Measurements from ENCODE around the gene CHCHD6. TPM values are rescaled to one million over a fixed set of nuclear protein-coding genes. Genes with fewer than 3 reads are reported as not detected.

The CHCHD6 gene
- total RNA-seq, 2 donors from 2014 or later: 9.3 to 13.2 TPM

GRCh38 chr3:126679831-126680666 is 24.0 kb upstream of the CHCHD6 start:
- Histone ChIP-seq H3K9me3 (no peaks in the 10 kb centered on the region), H3K27ac (no peak overlapping the region), H3K36me3 (no peaks in the 10 kb centered on the region), H3K27me3 (no peaks in the 10 kb centered on the region), H3K4me3 (no peak overlapping the region), H3K4me1 (no peaks in the 10 kb centered on the region), H3K9ac (ENCODE audit: low read depth in 2 of 2, low read length in 2 of 2) (no peak overlapping the region)
- no peak for DNase-seq
- intact Hi-C loops (cut with DNase I): loop anchor here (5.0 to 10.0 kb wide), 4 partner anchors 295 to 865 kb away; no protein-coding TSS in a partner anchor
- TF ChIP-seq CTCF (IDR thresholded peaks at IDR 0.05): no peak

- H3K9me3 ChIP-seq: no peaks in the 10 kb centered on the region
- intact Hi-C loops (cut with DNase I): loop anchor here (5.0 to 10.0 kb wide), 2 partner anchors 294 to 777 kb away; no protein-coding TSS in a partner anchor
- no peaks in the 10 kb centered on the region for H3K27me3 ChIP-seq
- TF ChIP-seq CTCF (IDR thresholded peaks at IDR 0.05): no peak
- H3K4me3 ChIP-seq: no peak overlapping the region
- H3K27ac ChIP-seq: no peak overlapping the region
- no peaks in the 10 kb centered on the region for H3K4me1 ChIP-seq
- no peak for DNase-seq
- no peaks in the 10 kb centered on the region for H3K36me3 ChIP-seq
- no peak overlapping the region for H3K9ac ChIP-seq (ENCODE audit: low read depth in 2 of 2, low read length in 2 of 2)
These were observed 23.4 kb upstream of the CHCHD6 start for GRCh38 chr3:126680667-126681055.

- DNase-seq: no peak
These were observed 22.0 kb upstream of the CHCHD6 start for GRCh38 chr3:126682009-126682408.

GRCh38 chr3:126683069-126683468 is 21.0 kb upstream of the CHCHD6 start:
- H3K27ac ChIP-seq: no peak overlapping the region
- no peak overlapping the region for H3K4me3 ChIP-seq
- H3K9me3 ChIP-seq: no peaks in the 10 kb centered on the region
- no peak for TF ChIP-seq CTCF (IDR thresholded peaks at IDR 0.05)
- H3K36me3 ChIP-seq: no peaks in the 10 kb centered on the region
- no peak overlapping the region for H3K9ac ChIP-seq (ENCODE audit: low read depth in 2 of 2, low read length in 2 of 2)
- no peak for DNase-seq
- H3K27me3 ChIP-seq: no peaks in the 10 kb centered on the region
- H3K4me1 ChIP-seq: no peaks in the 10 kb centered on the region
- intact Hi-C loops (cut with DNase I): loop anchor here (5.0 to 10.0 kb wide), 2 partner anchors 292 to 774 kb away; no protein-coding TSS in a partner anchor

More at GRCh38 chr3:126682009-126682408, 22.0 kb upstream of the CHCHD6 start:
- Histone ChIP-seq H3K4me3 (no peak overlapping the region), H3K4me1 (no peaks in the 10 kb centered on the region), H3K27ac (no peak overlapping the region), H3K9me3 (no peaks in the 10 kb centered on the region), H3K36me3 (no peaks in the 10 kb centered on the region), H3K9ac (ENCODE audit: low read depth in 2 of 2, low read length in 2 of 2) (no peak overlapping the region), H3K27me3 (no peaks in the 10 kb centered on the region)
- intact Hi-C loops (cut with DNase I): loop anchor here (5.0 to 10.0 kb wide), 2 partner anchors 293 to 775 kb away; no protein-coding TSS in a partner anchor
- TF ChIP-seq CTCF (IDR thresholded peaks at IDR 0.05): no peak

GRCh38 chr3:126684218-126684751 is 19.8 kb upstream of the CHCHD6 start:
- H3K9me3 ChIP-seq: no peaks in the 10 kb centered on the region
- H3K36me3 ChIP-seq: no peaks in the 10 kb centered on the region
- no peaks in the 10 kb centered on the region for H3K27me3 ChIP-seq
- no peak for DNase-seq
- no peak overlapping the region for H3K27ac ChIP-seq
- intact Hi-C loops (cut with DNase I): loop anchor here (5.0 to 10.0 kb wide), 2 partner anchors 291 to 773 kb away; no protein-coding TSS in a partner anchor
- no peak for TF ChIP-seq CTCF (IDR thresholded peaks at IDR 0.05)
- H3K4me1 ChIP-seq: no peaks in the 10 kb centered on the region
- no peak overlapping the region for H3K9ac ChIP-seq (ENCODE audit: low read depth in 2 of 2, low read length in 2 of 2)
- H3K4me3 ChIP-seq: no peak overlapping the region

Measured in colonic mucosa (tissue), 4 donors.